ENCODE measurements around the gene BLNK. TPM values are rescaled to one million over a fixed set of nuclear protein-coding genes. Genes with fewer than 3 reads are reported as not detected.

Gene BLNK
- total RNA-seq, 2 experiments from 2014 or later = not detected

GRCh38 chr10:96270571-96270970 is 798 bp downstream of the BLNK start:
- ChIA-PET CTCF (no interaction called here), POLR2A (no interaction called here)
- Mint-ChIP-seq H3K9me3 (ENCODE audit: insufficient read depth) (no peaks in the 10 kb centered on the region), H3K4me3 (no peak overlapping the region), H3K27me3 (ENCODE audit: low read depth) (peaks cover 17% of the 10 kb centered on the region), H3K4me1 (ENCODE audit: low read depth) (no peaks in the 10 kb centered on the region), H3K36me3 (ENCODE audit: low read depth) (no peaks in the 10 kb centered on the region), H3K27ac (no peak overlapping the region)
- ATAC-seq (no peak), DNase-seq (no peak)

GRCh38 chr10:96269438-96270300 is 1.7 kb downstream of the BLNK start:
- H3K27me3 Mint-ChIP-seq (ENCODE audit: low read depth) = peaks cover 19% of the 10 kb centered on the region
- H3K36me3 Mint-ChIP-seq (ENCODE audit: low read depth) = no peaks in the 10 kb centered on the region
- DNase-seq (no peak), ATAC-seq (no peak)
- ChIA-PET CTCF (interaction anchor here (0.9 kb wide), 1 partner anchor 70 kb away, joined by 3 read pairs; no protein-coding TSS in a partner anchor), POLR2A (no interaction called here)
- no peak overlapping the region for H3K4me3 Mint-ChIP-seq
- no peaks in the 10 kb centered on the region for H3K9me3 Mint-ChIP-seq (ENCODE audit: insufficient read depth)
- H3K4me1 Mint-ChIP-seq (ENCODE audit: low read depth) = no peaks in the 10 kb centered on the region
- H3K27ac Mint-ChIP-seq = no peak overlapping the region

GRCh38 chr10:96268341-96268909 is 2.9 kb downstream of the BLNK start:
- Mint-ChIP-seq H3K27ac (no peak overlapping the region), H3K9me3 (ENCODE audit: insufficient read depth) (no peaks in the 10 kb centered on the region), H3K4me3 (no peak overlapping the region), H3K4me1 (ENCODE audit: low read depth) (no peaks in the 10 kb centered on the region), H3K36me3 (ENCODE audit: low read depth) (no peaks in the 10 kb centered on the region), H3K27me3 (ENCODE audit: low read depth) (peaks cover 19% of the 10 kb centered on the region)
- CTCF ChIA-PET = no interaction called here
- DNase-seq (no peak), ATAC-seq (no peak)
- POLR2A ChIA-PET = no interaction called here

- DNase-seq (no peak), ATAC-seq (no peak)
- H3K36me3 Mint-ChIP-seq (ENCODE audit: low read depth) = no peaks in the 10 kb centered on the region
- no peaks in the 10 kb centered on the region for H3K4me1 Mint-ChIP-seq (ENCODE audit: low read depth)
- H3K27ac Mint-ChIP-seq = no peak overlapping the region
- peaks cover 17% of the 10 kb centered on the region for H3K27me3 Mint-ChIP-seq (ENCODE audit: low read depth)
- CTCF ChIA-PET = no interaction called here
- H3K9me3 Mint-ChIP-seq (ENCODE audit: insufficient read depth) = no peaks in the 10 kb centered on the region
- H3K4me3 Mint-ChIP-seq = no peak overlapping the region
- POLR2A ChIA-PET = no interaction called here
Observed at GRCh38 chr10:96267234-96267705, 4.1 kb downstream of the BLNK start.

GRCh38 chr10:96266118-96266770 is 5.1 kb downstream of the BLNK start:
- Mint-ChIP-seq H3K27ac (no peak overlapping the region), H3K4me1 (ENCODE audit: low read depth) (no peaks in the 10 kb centered on the region), H3K36me3 (ENCODE audit: low read depth) (no peaks in the 10 kb centered on the region), H3K9me3 (ENCODE audit: insufficient read depth) (no peaks in the 10 kb centered on the region), H3K4me3 (no peak overlapping the region), H3K27me3 (ENCODE audit: low read depth) (peaks cover 13% of the 10 kb centered on the region)
- ChIA-PET POLR2A (no interaction called here), CTCF (interaction anchor here (0.6 to 1.9 kb wide), 2 partner anchors 37 to 104 kb away, joined by 3 to 8 read pairs; no protein-coding TSS in a partner anchor)
- DNase-seq (no peak), ATAC-seq (no peak)

GRCh38 chr10:96264938-96265337 is 6.4 kb downstream of the BLNK start:
- DNase-seq (no peak), ATAC-seq (no peak)
- POLR2A ChIA-PET = no interaction called here
- no peaks in the 10 kb centered on the region for H3K9me3 Mint-ChIP-seq (ENCODE audit: insufficient read depth)
- H3K4me1 Mint-ChIP-seq (ENCODE audit: low read depth) = no peaks in the 10 kb centered on the region
- no peak overlapping the region for H3K4me3 Mint-ChIP-seq
- peaks cover 12% of the 10 kb centered on the region for H3K27me3 Mint-ChIP-seq (ENCODE audit: low read depth)
- no peak overlapping the region for H3K27ac Mint-ChIP-seq
- CTCF ChIA-PET = interaction anchor here (1.9 kb wide), 1 partner anchor 35 kb away, joined by 8 read pairs; no protein-coding TSS in a partner anchor
- no peaks in the 10 kb centered on the region for H3K36me3 Mint-ChIP-seq (ENCODE audit: low read depth)

- ChIA-PET CTCF (no interaction called here), POLR2A (no interaction called here)
- ATAC-seq (no peak), DNase-seq (no peak)
- no peaks in the 10 kb centered on the region for H3K36me3 Mint-ChIP-seq (ENCODE audit: low read depth)
- H3K4me1 Mint-ChIP-seq (ENCODE audit: low read depth) = no peaks in the 10 kb centered on the region
- H3K27ac Mint-ChIP-seq = no peak overlapping the region
- H3K27me3 Mint-ChIP-seq (ENCODE audit: low read depth) = peaks cover 5% of the 10 kb centered on the region
- no peaks in the 10 kb centered on the region for H3K9me3 Mint-ChIP-seq (ENCODE audit: insufficient read depth)
- no peak overlapping the region for H3K4me3 Mint-ChIP-seq
Observed at GRCh38 chr10:96263669-96264068, 7.7 kb downstream of the BLNK start.

- Mint-ChIP-seq H3K4me3 (no peak overlapping the region), H3K4me1 (ENCODE audit: low read depth) (no peaks in the 10 kb centered on the region), H3K27ac (no peak overlapping the region), H3K36me3 (ENCODE audit: low read depth) (no peaks in the 10 kb centered on the region), H3K9me3 (ENCODE audit: insufficient read depth) (no peaks in the 10 kb centered on the region), H3K27me3 (ENCODE audit: low read depth) (peaks cover 5% of the 10 kb centered on the region)
- DNase-seq (no peak), ATAC-seq (no peak)
- ChIA-PET CTCF (no interaction called here), POLR2A (no interaction called here)
Observed at GRCh38 chr10:96263176-96263575, 8.2 kb downstream of the BLNK start.

GRCh38 chr10:96261930-96262329 is 9.4 kb downstream of the BLNK start:
- ATAC-seq = no peak

GRCh38 chr10:96261132-96261531 is 10.2 kb downstream of the BLNK start:
- H3K27me3 Mint-ChIP-seq (ENCODE audit: low read depth) = peaks cover 2% of the 10 kb centered on the region
- H3K36me3 Mint-ChIP-seq (ENCODE audit: low read depth) = no peaks in the 10 kb centered on the region
- no peak overlapping the region for H3K27ac Mint-ChIP-seq
- ChIA-PET POLR2A (no interaction called here), CTCF (interaction anchor here (1.1 to 2.5 kb wide), 2 partner anchors 30 to 32 kb away, joined by 3 to 8 read pairs; no protein-coding TSS in a partner anchor)
- no peaks in the 10 kb centered on the region for H3K4me1 Mint-ChIP-seq (ENCODE audit: low read depth)
- no peaks in the 10 kb centered on the region for H3K9me3 Mint-ChIP-seq (ENCODE audit: insufficient read depth)
- DNase-seq (no peak), ATAC-seq (no peak)
- no peak overlapping the region for H3K4me3 Mint-ChIP-seq

More at GRCh38 chr10:96261930-96262329, 9.4 kb downstream of the BLNK start:
- CTCF ChIA-PET = interaction anchor here (1.1 to 2.5 kb wide), 2 partner anchors 29 to 33 kb away, joined by 3 to 8 read pairs; no protein-coding TSS in a partner anchor
- Mint-ChIP-seq H3K9me3 (ENCODE audit: insufficient read depth) (no peaks in the 10 kb centered on the region), H3K4me1 (ENCODE audit: low read depth) (no peaks in the 10 kb centered on the region), H3K36me3 (ENCODE audit: low read depth) (no peaks in the 10 kb centered on the region), H3K27me3 (ENCODE audit: low read depth) (peaks cover 2% of the 10 kb centered on the region), H3K4me3 (no peak overlapping the region), H3K27ac (no peak overlapping the region)
- DNase-seq = no peak
- POLR2A ChIA-PET = no interaction called here

- no peak for ATAC-seq
- Mint-ChIP-seq H3K27ac (no peak overlapping the region), H3K36me3 (ENCODE audit: low read depth) (no peaks in the 10 kb centered on the region), H3K4me1 (ENCODE audit: low read depth) (no peaks in the 10 kb centered on the region), H3K9me3 (ENCODE audit: insufficient read depth) (no peaks in the 10 kb centered on the region), H3K27me3 (ENCODE audit: low read depth) (peaks cover under 1% of the 10 kb centered on the region), H3K4me3 (no peak overlapping the region)
- no peak for DNase-seq
- POLR2A ChIA-PET = interaction anchor here (0.6 kb wide), 1 partner anchor 247 kb away, joined by 3 read pairs; no protein-coding TSS in a partner anchor
- CTCF ChIA-PET = interaction anchor here (2.5 kb wide), 1 partner anchor 31 kb away, joined by 8 read pairs; no protein-coding TSS in a partner anchor
Observed at GRCh38 chr10:96260014-96260413, 11.4 kb downstream of the BLNK start.

GRCh38 chr10:96259150-96259549 is 12.2 kb downstream of the BLNK start:
- Mint-ChIP-seq H3K4me3 (no peak overlapping the region), H3K27me3 (ENCODE audit: low read depth) (peaks cover 4% of the 10 kb centered on the region), H3K4me1 (ENCODE audit: low read depth) (no peaks in the 10 kb centered on the region), H3K27ac (no peak overlapping the region), H3K9me3 (ENCODE audit: insufficient read depth) (no peaks in the 10 kb centered on the region), H3K36me3 (ENCODE audit: low read depth) (no peaks in the 10 kb centered on the region)
- CTCF ChIA-PET = no interaction called here
- no peak for DNase-seq
- POLR2A ChIA-PET = no interaction called here
- no peak for ATAC-seq

Data from activated CD8-positive, alpha-beta T cell treated with anti-CD3 and anti-CD28 coated beads, Interleukin-2, amount 10 ng/mL, durations not matched to agents 7 days and 5 days (primary cell).